CD4-positive, alpha-beta T cell (primary cell): Measurements from ENCODE around the gene CCDC15. TPM values are rescaled to one million over a fixed set of nuclear protein-coding genes. Genes with fewer than 3 reads are reported as not detected.

ENCODE experiments used
- ATAC-seq: fragments of 200-7000 bp; cut with Tn5 transposase; one replicate; pipeline ENCODE4 v1.10.0; 2022; ENCODE audit warnings: mild to moderate bottlenecking; ENCODE audit not compliant: poor library complexity
- CTCF ChIA-PET: fragments of 350-600 bp; sonication (Branson Sonifier 250); formaldehyde crosslinking; loops from one replicate; lab custom pipeline; 2021; ENCODE audit warnings: antibody characterized with exemption, inconsistent platforms; lab: Charles Lee
- POLR2A ChIA-PET: fragments of 350-600 bp; sonication (Branson Sonifier 250); formaldehyde crosslinking; loops from one replicate; lab custom pipeline; 2021; ENCODE audit warnings: antibody characterized with exemption, inconsistent platforms; lab: Charles Lee
- DNase-seq, 14 experiments: peaks; one replicate each; pipeline ENCODE4 v3.0.0-alpha.2; 2013 to 2020; ENCODE audit warnings: mixed read lengths in 2 of 14
- H3K27ac ChIP-seq, 2 donors: one replicate each; pipeline versions ENCODE4 v1.5.1 to v1.7.0; 2013; ENCODE audit warnings: low read length in 2 of 2, low read depth in 1 of 2, mild to moderate bottlenecking in 1 of 2
- H3K27me3 ChIP-seq, 2 experiments: 1 replicate in 1 of 2; 2 replicates in 1 of 2; pipeline versions ENCODE4 v1.6.1 to v1.7.0; 2013; ENCODE audit warnings: low read length in 2 of 2, control low read depth in 1 of 2, mild to moderate bottlenecking in 1 of 2, moderate library complexity in 1 of 2; ENCODE audit not compliant: insufficient read depth in 2 of 2, control insufficient read depth in 1 of 2
- H3K36me3 ChIP-seq: one replicate; pipeline ENCODE4 v1.6.1; 2013; ENCODE audit warnings: low read length, control low read depth; ENCODE audit not compliant: insufficient read depth
- H3K4me1 ChIP-seq: one replicate; pipeline ENCODE4 v1.6.1; 2013; ENCODE audit warnings: low read length, control low read depth; ENCODE audit not compliant: insufficient read depth
- H3K4me3 ChIP-seq: one replicate; pipeline ENCODE4 v1.5.1; 2013; ENCODE audit warnings: mild to moderate bottlenecking, low read length, moderate library complexity
- H3K9me3 ChIP-seq, 2 experiments: 1 replicate in 1 of 2; 2 replicates in 1 of 2; pipeline versions ENCODE4 v1.6.1 to v1.7.0; 2013; ENCODE audit warnings: low read length in 2 of 2, mild to moderate bottlenecking in 2 of 2, control low read depth in 1 of 2, moderate library complexity in 1 of 2; ENCODE audit not compliant: control insufficient read depth in 1 of 2, insufficient read depth in 1 of 2
- H3K27ac Mint-ChIP-seq: one replicate; pipeline ENCODE4 v1.8.0; 2020; ENCODE audit warnings: mixed read lengths
- H3K27me3 Mint-ChIP-seq: one replicate; pipeline ENCODE4 v1.8.0; 2021; ENCODE audit warnings: mixed read lengths
- H3K36me3 Mint-ChIP-seq: one replicate; pipeline ENCODE4 v1.8.0; 2021; ENCODE audit warnings: low read depth, mixed read lengths
- H3K4me1 Mint-ChIP-seq: one replicate; pipeline ENCODE4 v1.8.0; 2021; ENCODE audit warnings: low read depth, mixed read lengths
- H3K4me3 Mint-ChIP-seq: one replicate; pipeline ENCODE4 v1.8.0; 2020; ENCODE audit warnings: mild to moderate bottlenecking, mixed read lengths
- H3K9me3 Mint-ChIP-seq: one replicate; pipeline ENCODE4 v1.8.0; 2020; ENCODE audit warnings: mixed read lengths
- intact Hi-C, 2 experiments: fragments of 100-400 bp; cut with DNase I in 1 of 2; cut with micrococcal nuclease in 1 of 2; formaldehyde crosslinking; loops; one replicate each; pipeline versions ENCODE4 v1.15.1 to v1.9.0; 2023 to 2025; cut with DNase I, micrococcal nuclease
- total RNA-seq, 174 experiments: library from RNA in 2 of 174; stranded (reverse) in 2 of 174; gene quantifications; one replicate each; pipeline ENCODE4 v1.2.3 and lab custom pipeline; 2021 to 2026
- TF ChIP-seq, protein P1 (sequence below): fragments of 200-600 bp; IDR thresholded peaks from one replicate; pipeline ENCODE4 v1.8.0; 2022; ENCODE audit warnings: antibody characterized with exemption, mild to moderate bottlenecking

The CCDC15 gene
- total RNA-seq, 2 experiments from 2014 or later, result 0.89 to 1.1 TPM

DNA sequence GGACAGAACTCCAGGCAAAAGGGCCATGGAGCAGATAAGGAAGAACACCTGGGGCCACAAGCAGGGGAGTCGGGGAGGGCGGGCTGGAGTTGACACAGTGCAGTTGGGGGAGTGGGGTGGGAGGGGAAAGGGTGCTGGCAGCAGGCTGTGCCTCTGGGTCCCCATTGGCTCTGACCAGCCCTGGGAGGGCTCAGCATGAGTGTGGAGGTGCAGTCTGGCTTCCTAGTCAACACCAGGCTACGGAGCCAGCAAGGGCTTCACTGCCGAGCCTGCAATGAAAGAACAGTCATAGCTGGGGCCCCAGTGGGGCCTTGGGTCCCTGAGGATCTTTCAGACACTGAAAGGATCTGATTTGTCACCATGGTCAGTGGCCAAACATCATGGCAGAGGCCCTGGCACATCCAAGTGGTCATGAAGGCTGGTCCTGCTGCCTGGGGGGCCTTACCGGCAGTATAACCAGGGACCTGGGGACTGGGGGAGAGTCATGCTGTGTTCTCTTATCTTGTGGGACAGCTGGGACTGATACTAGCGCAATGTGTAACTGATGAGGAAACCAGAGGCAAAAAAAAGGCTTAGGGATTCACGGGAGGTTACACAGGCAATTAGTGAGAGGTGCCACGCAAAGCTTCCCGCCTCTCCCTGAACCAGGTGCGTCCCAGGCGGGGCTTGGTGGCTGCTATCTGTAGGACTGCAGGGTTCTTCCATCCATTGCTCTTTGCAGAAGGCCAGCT is 120.7 kb downstream of the CCDC15 start:
- CTCF ChIA-PET, result no interaction called here
- Mint-ChIP-seq H3K36me3 (no peaks in the 10 kb centered on the region), H3K4me1 (peaks cover 4% of the 10 kb centered on the region), H3K27ac (no peak overlapping the region), H3K27me3 (peaks cover 47% of the 10 kb centered on the region), H3K9me3 (no peaks in the 10 kb centered on the region), H3K4me3 (no peak overlapping the region)
- Histone ChIP-seq H3K27me3 (peaks cover 0 to 2% of the 10 kb centered on the region in 2 experiments), H3K9me3 (no peaks in the 10 kb centered on the region), H3K4me1 (peaks cover 14% of the 10 kb centered on the region), H3K4me3 (no peak overlapping the region), H3K36me3 (no peaks in the 10 kb centered on the region), H3K27ac (no peak overlapping the region)
- TF ChIP-seq, protein P1, sequence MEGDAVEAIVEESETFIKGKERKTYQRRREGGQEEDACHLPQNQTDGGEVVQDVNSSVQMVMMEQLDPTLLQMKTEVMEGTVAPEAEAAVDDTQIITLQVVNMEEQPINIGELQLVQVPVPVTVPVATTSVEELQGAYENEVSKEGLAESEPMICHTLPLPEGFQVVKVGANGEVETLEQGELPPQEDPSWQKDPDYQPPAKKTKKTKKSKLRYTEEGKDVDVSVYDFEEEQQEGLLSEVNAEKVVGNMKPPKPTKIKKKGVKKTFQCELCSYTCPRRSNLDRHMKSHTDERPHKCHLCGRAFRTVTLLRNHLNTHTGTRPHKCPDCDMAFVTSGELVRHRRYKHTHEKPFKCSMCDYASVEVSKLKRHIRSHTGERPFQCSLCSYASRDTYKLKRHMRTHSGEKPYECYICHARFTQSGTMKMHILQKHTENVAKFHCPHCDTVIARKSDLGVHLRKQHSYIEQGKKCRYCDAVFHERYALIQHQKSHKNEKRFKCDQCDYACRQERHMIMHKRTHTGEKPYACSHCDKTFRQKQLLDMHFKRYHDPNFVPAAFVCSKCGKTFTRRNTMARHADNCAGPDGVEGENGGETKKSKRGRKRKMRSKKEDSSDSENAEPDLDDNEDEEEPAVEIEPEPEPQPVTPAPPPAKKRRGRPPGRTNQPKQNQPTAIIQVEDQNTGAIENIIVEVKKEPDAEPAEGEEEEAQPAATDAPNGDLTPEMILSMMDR, result no peak
- intact Hi-C loops, result no loop called here
- ATAC-seq (no peak), DNase-seq (no peak)
- POLR2A ChIA-PET, result no interaction called here

DNA sequence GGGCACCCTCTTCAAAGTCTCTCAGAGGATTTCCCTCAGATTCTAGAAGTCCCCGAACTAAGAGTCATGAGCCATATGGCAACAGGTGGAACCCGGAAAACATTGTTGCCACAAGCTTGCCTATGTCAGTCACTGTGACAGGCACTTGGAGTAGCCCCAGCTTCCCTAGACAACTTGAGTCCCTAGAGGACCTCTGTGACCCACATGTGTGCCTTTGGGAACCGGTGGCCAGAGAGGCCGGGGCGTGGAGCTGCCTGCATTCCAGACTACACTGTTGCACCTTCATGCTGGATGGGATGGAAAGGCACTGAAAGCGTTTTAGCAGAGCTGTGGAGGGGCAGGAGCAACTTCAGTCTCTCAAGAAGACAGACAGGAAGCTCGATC is 121.2 kb downstream of the CCDC15 start:
- intact Hi-C loops, result no loop called here
- Mint-ChIP-seq H3K4me1 (peaks cover 4% of the 10 kb centered on the region), H3K36me3 (no peaks in the 10 kb centered on the region), H3K27ac (no peak overlapping the region), H3K27me3 (peaks cover 42% of the 10 kb centered on the region), H3K9me3 (no peaks in the 10 kb centered on the region), H3K4me3 (no peak overlapping the region)
- H3K27me3 ChIP-seq, result peaks cover 0 to 2% of the 10 kb centered on the region in 2 experiments
- TF ChIP-seq, protein P1, result no peak
- ChIA-PET CTCF (no interaction called here), POLR2A (no interaction called here)
- no peaks in the 10 kb centered on the region for H3K36me3 ChIP-seq
- no peak for DNase-seq
- no peaks in the 10 kb centered on the region for H3K9me3 ChIP-seq
- no peak overlapping the region for H3K27ac ChIP-seq
- H3K4me3 ChIP-seq, result no peak overlapping the region
- H3K4me1 ChIP-seq, result peaks cover 10% of the 10 kb centered on the region
- ATAC-seq, result no peak

DNA sequence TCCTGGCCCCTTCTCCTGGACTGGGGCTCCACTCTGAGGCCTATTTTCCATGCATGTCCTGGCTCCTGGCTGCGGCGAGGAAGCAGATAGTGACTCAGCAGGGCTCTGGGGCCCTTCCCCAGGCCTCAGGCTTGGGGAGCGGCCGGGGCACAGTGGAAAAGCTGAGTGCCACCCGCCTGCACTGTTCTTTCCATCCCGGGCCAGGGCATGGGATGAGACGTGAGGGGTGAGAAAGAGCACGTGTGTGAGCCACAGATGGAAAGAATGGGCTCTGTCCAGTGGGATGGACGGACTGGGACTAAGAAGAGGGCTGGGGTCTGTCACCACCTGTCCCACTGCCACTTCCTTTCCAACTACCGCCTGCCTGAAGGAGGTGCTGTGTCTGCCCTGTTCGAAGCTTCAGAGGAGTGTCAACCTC is 121.9 kb downstream of the CCDC15 start:
- Histone ChIP-seq H3K36me3 (no peaks in the 10 kb centered on the region), H3K27ac (no peak overlapping the region), H3K4me3 (no peak overlapping the region), H3K27me3 (peaks cover 0 to 2% of the 10 kb centered on the region in 2 experiments), H3K9me3 (no peaks in the 10 kb centered on the region), H3K4me1 (peaks cover 6% of the 10 kb centered on the region)
- no peak overlapping the region for H3K27ac Mint-ChIP-seq
- ChIA-PET POLR2A (no interaction called here), CTCF (no interaction called here)
- no peaks in the 10 kb centered on the region for H3K9me3 Mint-ChIP-seq
- H3K4me3 Mint-ChIP-seq, result no peak overlapping the region
- ATAC-seq (no peak), DNase-seq (no peak)
- peaks cover 37% of the 10 kb centered on the region for H3K27me3 Mint-ChIP-seq
- H3K36me3 Mint-ChIP-seq, result no peaks in the 10 kb centered on the region
- H3K4me1 Mint-ChIP-seq, result peaks cover 4% of the 10 kb centered on the region
- TF ChIP-seq, protein P1, result no peak
- intact Hi-C loops, result no loop called here
